Caco-2 (cell line): ENCODE data around the gene MRPL46. TPM values are rescaled to one million over a fixed set of nuclear protein-coding genes. Genes with fewer than 3 reads are reported as not detected.

ENCODE experiments used
- BruUV-seq: library from RNA; stranded (reverse); fragments of 400-500 nt; replicated peaks from 2 replicates; lab custom pipeline; 2021; lab: Mats Ljungman, UMichigan
- CTCF ChIA-PET: fragments of 300-600 bp; sonication (Branson Sonifier 250); formaldehyde crosslinking; loops from one replicate; lab custom pipeline; 2022; ENCODE audit warnings: antibody characterized with exemption; lab: Charles Lee
- POLR2A ChIA-PET: fragments of 300-600 bp; sonication (Branson Sonifier 250); formaldehyde crosslinking; loops from one replicate; lab custom pipeline; 2022; ENCODE audit warnings: antibody characterized with exemption; lab: Charles Lee
- DNase-seq, 2 experiments: peaks; one replicate each; pipeline versions ENCODE4 v3.0.0 to v3.0.0-alpha.2; 2020 to 2022
- H3K27me3 ChIP-seq: replicated peaks from 2 replicates; pipeline ENCODE4 v1.6.0; 2011; ENCODE audit warnings: low read length; ENCODE audit not compliant: control insufficient read depth, insufficient read depth
- H3K36me3 ChIP-seq: 2 replicates; pipeline ENCODE4 v1.5.1; 2011; ENCODE audit warnings: low read length; ENCODE audit not compliant: control insufficient read depth, insufficient read depth
- H3K4me1 ChIP-seq: fragments of 250-450 bp; sonication (Bioruptor Pico); 2 replicates; pipeline ENCODE4 v1.5.1; 2020; ENCODE audit warnings: mild to moderate bottlenecking
- H3K4me3 ChIP-seq: 2 replicates; pipeline ENCODE4 v1.5.1; 2011; ENCODE audit warnings: low read depth, mild to moderate bottlenecking, control low read depth, low read length
- H3K9me3 ChIP-seq: fragments of 250-450 bp; sonication (Bioruptor Pico); 2 replicates; pipeline ENCODE4 v1.5.1; 2020; ENCODE audit warnings: mild to moderate bottlenecking, moderate library complexity
- H3K27ac Mint-ChIP-seq: one replicate; pipeline ENCODE4 v1.8.0; 2022; ENCODE audit warnings: mixed read lengths; ENCODE audit not compliant: unreplicated experiment
- H3K27me3 Mint-ChIP-seq: one replicate; pipeline ENCODE4 v1.8.0; 2022; ENCODE audit warnings: mixed read lengths; ENCODE audit not compliant: insufficient read depth, unreplicated experiment
- H3K36me3 Mint-ChIP-seq: one replicate; pipeline ENCODE4 v1.8.0; 2022; ENCODE audit warnings: mild to moderate bottlenecking, mixed read lengths; ENCODE audit not compliant: insufficient read depth, unreplicated experiment
- H3K4me1 Mint-ChIP-seq: one replicate; pipeline ENCODE4 v1.8.0; 2022; ENCODE audit warnings: low read depth, mixed read lengths; ENCODE audit not compliant: unreplicated experiment
- H3K4me3 Mint-ChIP-seq: one replicate; pipeline ENCODE4 v1.8.0; 2022; ENCODE audit warnings: mild to moderate bottlenecking, moderate library complexity, mixed read lengths; ENCODE audit not compliant: unreplicated experiment
- H3K9me3 Mint-ChIP-seq: one replicate; pipeline ENCODE4 v1.8.0; 2022; ENCODE audit warnings: mixed read lengths; ENCODE audit not compliant: unreplicated experiment
- CTCF ChIP-seq, 2 experiments: fragments of 200-600 bp in 1 of 2; IDR thresholded peaks; 1 replicate in 1 of 2; 2 replicates in 1 of 2; pipeline versions ENCODE4 v1.5.1 to v1.8.0; 2011 to 2022; ENCODE audit warnings: antibody characterized with exemption in 1 of 2, control low read depth in 1 of 2, inconsistent platforms in 1 of 2, low read depth in 1 of 2, low read length in 1 of 2, mild to moderate bottlenecking in 1 of 2, moderate library complexity in 1 of 2; ENCODE audit not compliant: insufficient read depth in 1 of 2, severe bottlenecking in 1 of 2, unreplicated experiment in 1 of 2
- intact Hi-C: fragments of 100-400 bp; cut with micrococcal nuclease; formaldehyde crosslinking; loops from one replicate; pipeline ENCODE4 v1.10.0; 2022; ENCODE audit not compliant: unreplicated experiment
- total RNA-seq: library from RNA; stranded (reverse); gene quantifications from 2 replicates; pipeline ENCODE4 v1.2.3, GENCODE V29; 2022

Gene MRPL46
- total RNA-seq, 1 experiment from 2014 or later = 44.5 TPM

- Histone ChIP-seq H3K36me3 (no peaks in the 10 kb centered on the region), H3K4me1 (peaks cover 6% of the 10 kb centered on the region), H3K4me3 (peak overlapping the region; percentile 90), H3K9me3 (no peaks in the 10 kb centered on the region), H3K27me3 (no peaks in the 10 kb centered on the region)
- CTCF ChIA-PET = interaction anchor here (0.9 to 1.7 kb wide), 5 partner anchors 10 to 170 kb away, joined by 3 to 7 read pairs (median 3); no protein-coding TSS in a partner anchor
- peaks cover 42% of the 10 kb centered on the region for H3K36me3 Mint-ChIP-seq
- H3K4me1 Mint-ChIP-seq = peaks cover 6% of the 10 kb centered on the region
- DNase-seq = peak in 1 of 2 experiments; percentile 15
- H3K4me3 Mint-ChIP-seq = peak overlapping the region; percentile 96
- H3K9me3 Mint-ChIP-seq = no peaks in the 10 kb centered on the region
- no peaks in the 10 kb centered on the region for H3K27me3 Mint-ChIP-seq
- intact Hi-C loops = loop anchor here (5.0 kb wide), 1 partner anchor 79 kb away; the partner anchor contains the start of gene DET1
- H3K27ac Mint-ChIP-seq = peak overlapping the region; percentile 98
- POLR2A ChIA-PET = interaction anchor here (0.6 to 1.2 kb wide), 4 partner anchors 132 to 522 kb away, joined by 3 to 14 read pairs (median 6); partner anchors contain the start of genes AEN and ISG20
- BruUV-seq = TSS peak; percentile 59
- peak in 1 of 2 experiments; percentile 8 for TF ChIP-seq CTCF (IDR thresholded peaks at IDR 0.05; ENCODE audit: insufficient read depth in 1 of 2, low read depth in 1 of 2, low read length in 1 of 2, severe bottlenecking in 1 of 2, unreplicated experiment in 1 of 2)
Measured at GRCh38 chr15:88467935-88468528, 844 bp upstream of the MRPL46 start.

GRCh38 chr15:88465633-88466224, 1.5 kb downstream of the MRPL46 start:
- no peaks in the 10 kb centered on the region for H3K9me3 ChIP-seq
- ChIA-PET POLR2A (no interaction called here), CTCF (no interaction called here)
- Mint-ChIP-seq H3K27ac (no peak overlapping the region), H3K9me3 (no peaks in the 10 kb centered on the region), H3K36me3 (peaks cover 45% of the 10 kb centered on the region), H3K4me1 (peaks cover 6% of the 10 kb centered on the region), H3K4me3 (peak overlapping the region; percentile 96), H3K27me3 (no peaks in the 10 kb centered on the region)
- intact Hi-C loops = loop anchor here (5.0 kb wide), 1 partner anchor 82 kb away; the partner anchor contains the start of gene DET1
- no peak for TF ChIP-seq CTCF (IDR thresholded peaks at IDR 0.05; ENCODE audit: insufficient read depth in 1 of 2, low read depth in 1 of 2, low read length in 1 of 2, severe bottlenecking in 1 of 2, unreplicated experiment in 1 of 2)
- no peaks in the 10 kb centered on the region for H3K27me3 ChIP-seq
- BruUV-seq = no TSS peak
- peak in 1 of 2 experiments; percentile 42 for DNase-seq
- H3K4me1 ChIP-seq = peaks cover 6% of the 10 kb centered on the region
- no peaks in the 10 kb centered on the region for H3K36me3 ChIP-seq
- no peak overlapping the region for H3K4me3 ChIP-seq

GRCh38 chr15:88463870-88464532, 3.2 kb downstream of the MRPL46 start:
- Mint-ChIP-seq H3K27me3 (no peaks in the 10 kb centered on the region), H3K4me1 (peaks cover 6% of the 10 kb centered on the region), H3K36me3 (peaks cover 54% of the 10 kb centered on the region), H3K27ac (no peak overlapping the region), H3K9me3 (no peaks in the 10 kb centered on the region), H3K4me3 (no peak overlapping the region)
- peaks cover 6% of the 10 kb centered on the region for H3K4me1 ChIP-seq
- no peak overlapping the region for H3K4me3 ChIP-seq
- H3K36me3 ChIP-seq = no peaks in the 10 kb centered on the region
- DNase-seq = no peak
- TF ChIP-seq CTCF (IDR thresholded peaks at IDR 0.05; ENCODE audit: insufficient read depth in 1 of 2, low read depth in 1 of 2, low read length in 1 of 2, severe bottlenecking in 1 of 2, unreplicated experiment in 1 of 2) = no peak
- H3K9me3 ChIP-seq = no peaks in the 10 kb centered on the region
- ChIA-PET CTCF (no interaction called here), POLR2A (no interaction called here)
- intact Hi-C loops = no loop called here
- H3K27me3 ChIP-seq = no peaks in the 10 kb centered on the region
- BruUV-seq = no TSS peak
